OCI-LY1 (cell line): ENCODE measurements around the gene SLC12A8.
A peak's percentile ranks its signal among the peaks of the same experiment; 100 is the strongest.

Experiments used
- H2AFZ ChIP-seq: fragments of 200-600 bp; sonication (generic), shearing (Covaris generic); 2 replicates; pipeline ENCODE4 v1.6.0; 2014; ENCODE audit warnings: antibody characterized with exemption, mild to moderate bottlenecking, low read length
- H3F3A ChIP-seq: fragments of 200-600 bp; sonication (generic), shearing (Covaris generic); 2 replicates; pipeline ENCODE4 v1.6.0; 2014; ENCODE audit warnings: mild to moderate bottlenecking, antibody characterized with exemption, low read length, moderate library complexity; ENCODE audit not compliant: insufficient read depth
- H3K27ac ChIP-seq: fragments of 200-600 bp; sonication (generic); 2 replicates; pipeline ENCODE4 v1.5.1; 2014; ENCODE audit warnings: low read length, mixed run types, mild to moderate bottlenecking, low read depth; ENCODE audit not compliant: poor library complexity, severe bottlenecking
- H3K27me3 ChIP-seq: fragments of 200-600 bp; sonication (generic); 2 replicates; pipeline ENCODE4 v1.6.0; 2014; ENCODE audit warnings: antibody characterized with exemption, mild to moderate bottlenecking, low read length, moderate library complexity; ENCODE audit not compliant: insufficient read depth
- H3K36me3 ChIP-seq: fragments of 200-600 bp; sonication (generic); 2 replicates; pipeline ENCODE4 v1.6.1; 2014; ENCODE audit warnings: mild to moderate bottlenecking, antibody characterized with exemption, low read length, moderate library complexity, mixed read lengths; ENCODE audit not compliant: insufficient read depth
- H3K4me1 ChIP-seq: fragments of 200-600 bp; sonication (generic); 2 replicates; pipeline ENCODE4 v1.5.1; 2014; ENCODE audit warnings: mild to moderate bottlenecking, low read length, moderate library complexity; ENCODE audit not compliant: insufficient read depth, severe bottlenecking
- H3K4me2 ChIP-seq: fragments of 200-600 bp; sonication (generic), shearing (Covaris generic); 2 replicates; pipeline ENCODE4 v1.6.1; 2014; ENCODE audit warnings: low read length
- H3K4me3 ChIP-seq: fragments of 200-600 bp; sonication (generic); 2 replicates; pipeline ENCODE4 v1.5.1; 2014; ENCODE audit warnings: low read length, low read depth, mild to moderate bottlenecking, mixed read lengths; ENCODE audit not compliant: poor library complexity, severe bottlenecking
- H3K79me2 ChIP-seq: fragments of 200-600 bp; shearing (Covaris generic); 2 replicates; pipeline ENCODE4 v1.6.1; 2016; ENCODE audit warnings: mixed run types, low read length, mixed read lengths; ENCODE audit not compliant: insufficient read depth
- H3K9ac ChIP-seq: fragments of 200-600 bp; sonication (generic), shearing (Covaris generic); 2 replicates; pipeline ENCODE4 v1.6.1; 2014; ENCODE audit warnings: mild to moderate bottlenecking, low read length, mixed read lengths
- H3K9me2 ChIP-seq: fragments of 200-600 bp; sonication (generic), shearing (Covaris generic); 2 replicates; pipeline ENCODE4 v1.6.1; 2014; ENCODE audit warnings: low read depth, mild to moderate bottlenecking, low read length, mixed read lengths
- H3K9me3 ChIP-seq: fragments of 200-600 bp; shearing (Covaris generic); 2 replicates; pipeline ENCODE4 v1.6.1; 2014; ENCODE audit warnings: low read length, mixed read lengths
- H4K20me1 ChIP-seq: fragments of 200-600 bp; sonication (generic), shearing (Covaris generic); 2 replicates; pipeline ENCODE4 v1.6.0; 2016; ENCODE audit warnings: mild to moderate bottlenecking, low read length; ENCODE audit not compliant: insufficient read depth
- CTCF ChIP-seq: fragments of 200-600 bp; sonication (generic), shearing (Covaris generic); IDR thresholded peaks from 2 replicates; pipeline ENCODE4 v1.5.1; 2017; ENCODE audit warnings: mild to moderate bottlenecking, antibody characterized with exemption, low read length, moderate library complexity, mixed read lengths
- EZH2 ChIP-seq: fragments of 200-600 bp; sonication (generic), shearing (Covaris generic); IDR thresholded peaks from 2 replicates; pipeline ENCODE4 v1.8.0; 2017; ENCODE audit warnings: borderline replicate concordance, mixed run types, mild to moderate bottlenecking, antibody characterized with exemption, low read length, moderate library complexity, mixed read lengths

SLC12A8 gene

GRCh38 chr3:125154110-125154509 is 58.4 kb downstream of the SLC12A8 start:
- Histone ChIP-seq H2AFZ (no peak overlapping the region), H3K4me3 (no peak overlapping the region), H3K9ac (no peak overlapping the region), H3K4me1 (peaks cover 33% of the 10 kb centered on the region), H3K27ac (no peak overlapping the region), H3K9me3 (no peaks in the 10 kb centered on the region), H4K20me1 (no peaks in the 10 kb centered on the region), H3K4me2 (peak overlapping the region; percentile 63), H3K36me3 (no peaks in the 10 kb centered on the region), H3F3A (no peaks in the 10 kb centered on the region), H3K79me2 (no peaks in the 10 kb centered on the region), H3K9me2 (no peaks in the 10 kb centered on the region), H3K27me3 (peaks cover 5% of the 10 kb centered on the region; the same call in 1 of the 2 replicates)
- TF ChIP-seq CTCF (no peak), EZH2 (no peak)

- Histone ChIP-seq H3K4me3 (no peak overlapping the region), H3K4me1 (peaks cover 41% of the 10 kb centered on the region), H4K20me1 (no peaks in the 10 kb centered on the region), H3K9ac (no peak overlapping the region), H3K79me2 (no peaks in the 10 kb centered on the region), H3K27ac (no peak overlapping the region), H3K27me3 (peaks cover 5% of the 10 kb centered on the region; the same call in 1 of the 2 replicates), H3K4me2 (peak overlapping the region; percentile 40), H3K9me3 (no peaks in the 10 kb centered on the region), H2AFZ (no peak overlapping the region), H3K36me3 (no peaks in the 10 kb centered on the region), H3F3A (no peaks in the 10 kb centered on the region), H3K9me2 (no peaks in the 10 kb centered on the region)
- no peak for TF ChIP-seq EZH2
- no peak for TF ChIP-seq CTCF
Observed at GRCh38 chr3:125152951-125153350, 59.6 kb downstream of the SLC12A8 start.

GRCh38 chr3:125151916-125152315 is 60.6 kb downstream of the SLC12A8 start:
- no peaks in the 10 kb centered on the region for H4K20me1 ChIP-seq
- no peak overlapping the region for H3K9ac ChIP-seq
- no peak overlapping the region for H3K4me2 ChIP-seq
- H3K27me3 ChIP-seq: peaks cover 6% of the 10 kb centered on the region; the same call in 1 of the 2 replicates
- H3K9me3 ChIP-seq: no peaks in the 10 kb centered on the region
- H3K79me2 ChIP-seq: no peaks in the 10 kb centered on the region
- peaks cover 51% of the 10 kb centered on the region for H3K4me1 ChIP-seq
- no peak for TF ChIP-seq CTCF
- no peak for TF ChIP-seq EZH2
- no peak overlapping the region for H3K27ac ChIP-seq
- H3K36me3 ChIP-seq: no peaks in the 10 kb centered on the region
- H2AFZ ChIP-seq: no peak overlapping the region
- no peaks in the 10 kb centered on the region for H3K9me2 ChIP-seq
- no peak overlapping the region for H3K4me3 ChIP-seq
- no peaks in the 10 kb centered on the region for H3F3A ChIP-seq
